ENCODE data around the gene MALSU1.

MALSU1 gene

GRCh38 chr7:23298885-23299769 is at the start of gene MALSU1:
Gene MALSU1, plus strand, starts transcription at chr7:23299339. Its CDS starts 14 bp downstream, at chr7:23299353.
- peak; percentile 37 to 98 (median 92) for DNase-seq

DNA sequence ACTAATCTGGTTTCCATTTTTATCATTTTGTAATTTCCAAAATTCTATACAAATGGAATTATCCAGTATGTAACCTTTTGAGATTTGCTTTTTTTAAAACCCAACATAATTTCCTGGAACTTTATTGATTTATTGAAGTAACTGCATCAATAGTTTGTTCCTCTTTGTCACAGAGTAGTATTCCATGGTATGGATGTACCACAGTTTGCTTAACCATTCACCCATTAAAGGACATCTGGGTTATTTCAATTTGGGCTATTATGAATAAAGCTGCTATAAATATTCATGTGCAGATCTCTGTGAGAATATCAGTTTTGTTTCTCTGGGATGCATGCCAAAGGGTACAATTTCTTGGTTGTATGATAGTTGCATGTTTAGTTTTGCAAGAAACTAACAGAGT is 49.7 kb upstream of the MALSU1 start:
- DNase-seq, result no peak

DNA sequence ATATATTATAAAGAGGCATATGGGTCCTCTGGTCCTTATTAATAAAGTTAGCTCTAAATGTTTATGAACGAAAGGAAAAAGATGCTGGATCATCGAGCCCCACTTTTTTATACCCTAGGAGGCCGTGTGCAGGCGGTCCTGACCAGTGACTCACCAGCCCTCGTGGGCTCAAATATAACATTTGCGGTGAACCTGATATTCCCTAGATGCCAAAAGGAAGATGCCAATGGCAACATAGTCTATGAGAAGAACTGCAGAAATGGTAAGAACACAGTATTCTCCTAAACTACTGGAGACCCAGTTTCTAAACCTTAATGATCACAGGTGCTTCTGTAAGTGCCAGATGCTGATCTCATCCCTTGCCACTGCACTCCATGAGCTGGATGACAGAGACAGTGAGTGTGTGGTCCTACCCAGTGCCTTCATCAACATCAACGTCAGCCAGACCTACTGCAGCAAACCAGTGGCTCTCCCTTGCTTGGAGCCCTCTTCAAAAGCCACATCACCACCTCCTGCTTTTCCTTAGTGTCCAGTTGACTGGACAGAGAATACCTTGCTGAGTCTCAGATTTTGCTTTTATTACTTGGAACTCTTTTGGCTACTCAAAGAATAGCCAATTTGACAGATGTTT is 45.0 kb upstream of the MALSU1 start:
- no peak for DNase-seq

- DNase-seq, result no peak
These were observed 42.4 kb upstream of the MALSU1 start for GRCh38 chr7:23256731-23257130.

DNA sequence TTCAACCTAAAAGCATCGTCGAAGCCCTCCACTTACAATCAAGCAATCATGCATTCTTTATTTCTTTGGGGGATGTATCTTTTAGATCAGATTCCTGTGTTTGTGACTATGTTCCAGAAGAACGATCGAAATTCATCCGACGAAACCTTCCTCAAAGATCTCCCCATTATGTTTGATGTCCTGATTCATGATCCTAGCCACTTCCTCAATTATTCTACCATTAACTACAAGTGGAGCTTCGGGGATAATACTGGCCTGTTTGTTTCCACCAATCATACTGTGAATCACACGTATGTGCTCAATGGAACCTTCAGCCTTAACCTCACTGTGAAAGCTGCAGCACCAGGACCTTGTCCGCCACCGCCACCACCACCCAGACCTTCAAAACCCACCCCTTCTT is 38.8 kb upstream of the MALSU1 start:
- DNase-seq, result no peak

GRCh38 chr7:23261843-23262452 is 37.2 kb upstream of the MALSU1 start:
- peak in 27 of 56 donors; percentile 2 to 63 (median 20) for DNase-seq

DNA sequence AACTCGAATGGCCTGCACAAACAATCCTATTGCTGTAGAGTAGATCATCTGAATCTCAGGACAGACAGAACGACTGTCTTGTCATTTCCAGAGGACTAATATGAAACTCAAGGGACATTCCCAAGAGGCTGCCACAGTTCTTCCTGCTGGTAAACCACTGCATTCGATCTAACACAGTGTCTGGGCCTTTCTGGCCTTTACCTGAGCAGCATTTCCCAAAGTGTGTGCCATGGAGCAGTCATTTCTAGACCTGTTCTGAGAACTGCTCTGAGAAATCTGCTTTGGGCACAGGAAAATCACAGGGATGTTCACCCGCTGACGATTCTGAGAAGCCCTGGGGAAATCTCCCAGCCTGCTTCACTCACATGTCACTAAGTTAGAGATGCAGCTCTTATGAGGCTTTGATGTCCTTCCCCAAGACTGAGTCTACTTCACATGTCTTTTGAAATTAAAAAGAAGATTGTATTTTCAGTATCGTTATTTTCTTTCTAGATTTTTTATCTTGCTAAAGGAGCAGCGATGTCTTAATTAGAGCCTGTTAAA is 34.2 kb upstream of the MALSU1 start:
- no peak for DNase-seq

GRCh38 chr7:23266918-23267317 is 32.2 kb upstream of the MALSU1 start:
- DNase-seq, result no peak

DNA sequence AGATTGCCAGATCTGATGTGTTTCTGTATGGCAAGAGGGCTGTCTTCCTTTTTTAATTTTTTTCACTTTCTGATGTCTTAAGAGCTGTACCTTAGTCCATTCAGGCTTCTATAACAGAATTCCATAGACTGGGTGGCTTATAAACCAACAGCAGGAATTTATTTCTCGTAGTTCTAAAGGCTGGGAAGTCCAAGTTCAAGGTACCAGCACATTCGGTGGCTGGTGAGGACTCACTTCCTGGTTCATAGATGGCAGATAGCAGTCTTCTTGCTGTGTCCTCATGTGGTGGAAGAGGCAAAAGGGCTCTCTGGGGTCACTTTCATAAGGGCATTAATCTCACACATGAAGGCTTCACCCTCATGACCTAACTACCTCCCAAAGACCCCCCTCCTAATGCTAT is 31.8 kb upstream of the MALSU1 start:
- no peak for DNase-seq

GRCh38 chr7:23268167-23268566 is 31.0 kb upstream of the MALSU1 start:
- DNase-seq, result no peak

GRCh38 chr7:23268746-23269145 is 30.4 kb upstream of the MALSU1 start:
- DNase-seq, result no peak

DNA sequence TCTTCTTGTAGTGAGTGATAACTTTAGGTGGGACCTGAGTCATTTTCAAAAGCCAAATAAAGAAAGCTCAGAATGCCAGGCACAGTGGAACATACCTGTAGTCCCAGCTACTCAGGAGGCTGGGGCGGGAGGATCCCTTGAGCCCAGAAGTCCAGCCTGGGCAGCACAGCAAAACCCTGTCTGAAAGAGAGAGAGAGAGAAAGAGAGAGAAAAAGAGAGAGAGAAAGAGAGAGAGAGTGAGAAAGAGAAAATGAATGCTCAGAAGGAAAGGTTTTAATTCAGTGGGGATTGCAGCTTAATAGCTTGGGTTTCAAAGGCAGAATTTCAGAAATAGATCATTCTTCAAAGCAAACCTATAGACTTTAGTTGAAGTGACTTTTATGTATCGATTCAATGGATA is 26.9 kb upstream of the MALSU1 start:
- no peak for DNase-seq

DNA sequence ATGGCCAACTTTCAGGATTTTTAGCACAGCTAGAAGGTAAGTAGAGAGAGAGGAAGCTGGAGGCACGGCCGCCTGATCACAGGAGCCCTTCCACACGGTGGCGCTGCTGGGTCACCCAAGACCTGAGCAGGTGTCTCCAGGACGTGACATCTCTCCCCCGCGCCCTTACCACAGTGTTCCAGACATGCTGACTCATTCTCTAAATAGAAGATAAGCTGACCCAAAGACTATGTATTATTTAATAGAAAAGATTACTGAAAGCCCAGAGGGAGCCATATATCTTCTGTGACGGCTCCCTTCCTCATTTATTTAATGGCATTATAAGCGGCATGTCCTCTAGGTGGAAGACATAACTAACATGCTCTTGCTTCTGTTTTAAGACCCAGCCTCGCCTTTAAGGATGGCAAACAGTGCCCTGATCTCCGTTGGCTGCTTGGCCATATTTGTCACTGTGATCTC is 26.0 kb upstream of the MALSU1 start:
- DNase-seq, result peak in 29 of 56 donors; percentile 1 to 68 (median 13)

DNA sequence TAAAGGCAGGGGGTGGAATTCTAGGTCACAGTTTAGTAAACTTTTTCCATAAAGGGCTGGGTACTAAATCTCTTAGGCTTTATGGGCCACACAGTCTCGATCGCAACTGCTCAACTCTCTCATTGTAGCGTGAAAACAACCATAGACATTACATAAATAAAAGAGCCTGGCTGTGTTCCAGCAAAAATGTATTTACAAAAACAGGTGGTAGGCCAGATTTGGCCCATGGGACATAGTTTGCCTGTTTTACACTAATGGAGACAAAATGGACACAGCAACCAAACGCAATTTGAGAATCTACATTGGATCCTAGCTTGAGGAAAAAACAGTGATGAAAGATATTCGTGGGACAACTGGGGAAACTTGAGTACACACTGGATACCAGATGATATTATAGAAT is 23.2 kb upstream of the MALSU1 start:
- no peak for DNase-seq

DNA sequence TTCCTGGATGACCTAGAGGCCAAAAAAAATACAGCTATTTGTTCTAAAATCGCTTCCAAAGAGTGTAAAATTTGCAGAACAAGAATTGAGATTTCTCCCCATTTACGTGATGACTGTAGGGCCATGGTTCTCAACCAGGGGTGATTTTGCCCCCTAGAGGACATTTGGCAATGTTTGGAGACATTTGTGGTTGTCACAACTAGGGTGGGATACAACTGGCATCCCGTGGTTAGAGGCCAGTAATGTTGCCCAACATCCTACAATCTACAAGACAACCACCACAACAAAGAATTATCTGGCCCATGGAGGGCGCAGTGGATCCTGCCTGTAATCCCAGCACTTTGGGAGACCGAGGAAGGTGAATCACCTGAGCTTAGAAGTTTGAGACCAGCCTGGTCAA is 22.8 kb upstream of the MALSU1 start:
- no peak for DNase-seq

DNA sequence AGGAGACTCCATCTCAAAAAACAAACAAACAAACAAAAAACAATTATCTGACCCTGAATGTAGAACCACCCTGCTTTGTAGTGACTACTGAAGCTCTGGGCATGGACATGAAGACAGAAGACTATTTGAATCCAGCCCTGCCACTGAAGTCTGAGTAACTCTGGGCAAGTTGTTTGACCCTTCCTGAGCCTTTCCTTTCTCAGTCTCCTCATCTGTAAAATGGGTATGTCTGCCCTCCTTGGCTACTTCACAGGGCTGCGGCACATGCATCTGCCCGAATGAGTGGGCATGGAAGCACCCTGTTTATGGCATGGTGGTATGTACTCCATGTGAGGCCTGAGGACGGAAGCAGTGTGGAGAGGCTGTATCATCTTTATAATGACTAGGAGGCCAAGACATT is 22.2 kb upstream of the MALSU1 start:
- no peak for DNase-seq

GRCh38 chr7:23277359-23277989 is 21.7 kb upstream of the MALSU1 start:
- DNase-seq, result peak in 4 of 56 donors; percentile 1 to 23 (median 12)

DNA sequence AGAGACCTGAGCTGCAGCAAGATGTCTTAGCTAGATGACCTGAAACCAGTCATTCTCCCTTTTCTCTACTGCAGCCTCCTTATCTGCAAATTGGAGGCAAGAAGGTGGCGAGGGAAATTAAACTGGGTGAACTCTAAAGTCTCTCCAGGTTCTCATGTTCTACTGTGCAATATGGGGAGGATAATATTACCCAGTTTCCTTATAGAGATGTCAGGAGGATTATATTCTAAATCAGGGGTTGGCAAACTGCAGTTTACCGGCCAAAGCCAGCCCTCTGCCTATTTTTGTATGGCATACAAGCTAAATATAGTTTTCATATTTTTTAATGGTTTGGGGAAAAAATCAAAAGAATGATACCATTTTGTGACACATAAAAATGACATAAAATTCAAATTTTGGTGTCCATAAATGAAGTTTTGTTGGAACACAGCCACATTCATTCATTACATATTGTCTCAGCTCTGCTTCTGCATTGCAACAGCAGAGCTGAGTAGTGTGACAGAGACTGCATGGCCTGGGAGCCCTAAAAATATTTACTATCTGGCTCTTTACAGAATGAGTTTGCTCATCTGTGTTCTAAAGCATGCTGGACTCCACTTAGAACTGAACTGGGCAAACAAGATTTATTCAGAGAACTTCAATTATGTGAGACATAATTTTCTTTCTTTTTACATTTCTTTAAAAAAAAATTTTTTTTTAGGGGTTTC is 19.2 kb upstream of the MALSU1 start:
- no peak for DNase-seq

DNA sequence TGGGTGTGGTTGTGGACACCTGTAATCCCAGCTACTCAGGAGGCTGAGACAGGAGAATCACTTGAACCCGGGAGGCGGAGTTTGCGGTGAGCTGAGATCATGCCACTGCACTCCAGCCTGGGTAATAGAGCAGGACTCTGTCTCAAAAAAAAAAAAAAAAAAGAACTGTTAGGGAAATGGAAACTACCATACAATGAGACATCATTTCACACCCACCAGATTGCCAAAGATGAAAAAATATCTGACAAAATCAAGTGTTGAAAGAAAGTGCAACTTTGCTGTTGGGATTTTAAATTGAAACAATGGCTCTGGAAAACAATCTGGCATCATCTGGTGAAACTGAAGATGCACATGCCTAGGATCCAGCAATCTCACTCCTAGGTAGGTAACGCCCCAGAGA is 16.1 kb upstream of the MALSU1 start:
- no peak for DNase-seq

GRCh38 chr7:23284871-23285270 is 14.3 kb upstream of the MALSU1 start:
- no peak for DNase-seq

All from amygdala (tissue), 56 donors.